GM12878 (cell line): Measurements from ENCODE around the gene R3HDM1. TPM values are rescaled to one million over a fixed set of nuclear protein-coding genes. Genes with fewer than 3 reads are reported as not detected.

Experiments used
- ASH2L ChIP-seq: fragments of 300-600, 200-600 bp; sonication (generic); IDR thresholded peaks from 2 replicates; pipeline ENCODE4 v1.6.1; 2017; ENCODE audit warnings: low read depth, mild to moderate bottlenecking, borderline replicate concordance
- CBFB ChIP-seq: IDR thresholded peaks from 2 replicates; pipeline ENCODE4 v1.6.1; 2016; ENCODE audit warnings: antibody characterized with exemption, low read depth
- CHD2 ChIP-seq: IDR thresholded peaks from 2 replicates; pipeline ENCODE4 v1.6.1; 2011; ENCODE audit warnings: low read depth, low read length, improper control_type of control experiment, borderline replicate concordance
- CREM ChIP-seq: IDR thresholded peaks from 2 replicates; pipeline ENCODE4 v1.6.1; 2014; ENCODE audit warnings: antibody characterized with exemption, low read depth
- DPF2 ChIP-seq: fragments of 450-650 bp; IDR thresholded peaks from 2 replicates; pipeline ENCODE4 v1.6.1; 2017; ENCODE audit warnings: mild to moderate bottlenecking
- EZH2 ChIP-seq: IDR thresholded peaks from 2 replicates; pipeline ENCODE4 v1.6.1; 2012; ENCODE audit warnings: low read depth, mild to moderate bottlenecking, control low read depth, inconsistent platforms, low read length, borderline replicate concordance; ENCODE audit not compliant: control insufficient read depth
- FOXM1 ChIP-seq: IDR thresholded peaks from 2 replicates; pipeline ENCODE4 v1.6.1; 2012; ENCODE audit warnings: low read depth, mild to moderate bottlenecking, inconsistent platforms, low read length, moderate library complexity
- GABPA ChIP-seq: IDR thresholded peaks from 2 replicates; pipeline ENCODE4 v1.6.1; 2014; ENCODE audit warnings: antibody characterized with exemption, low read depth, mild to moderate bottlenecking, inconsistent platforms
- IKZF1 ChIP-seq: fragments of 450-650 bp; conservative IDR thresholded peaks from 2 replicates; pipeline ENCODE4 v1.6.1; 2017; ENCODE audit warnings: antibody characterized with exemption, mild to moderate bottlenecking
- IKZF2 ChIP-seq, 2 experiments: fragments of 450-650 bp; IDR thresholded peaks; 2 replicates each; pipeline ENCODE4 v1.6.1; 2017; ENCODE audit warnings: mild to moderate bottlenecking in 2 of 2, moderate library complexity in 2 of 2
- POLR2AphosphoS2 ChIP-seq: IDR thresholded peaks from 2 replicates; pipeline ENCODE4 v1.6.1; 2011; ENCODE audit warnings: low read depth, mild to moderate bottlenecking, low read length, improper control_type of control experiment, moderate library complexity
- POLR2AphosphoS5 ChIP-seq: IDR thresholded peaks from 2 replicates; pipeline ENCODE4 v1.6.1; 2011; ENCODE audit warnings: mild to moderate bottlenecking, low read length, inconsistent platforms
- RELA ChIP-seq: fragments of 450-650 bp; IDR thresholded peaks from 2 replicates; pipeline ENCODE4 v1.8.0; 2014; ENCODE audit warnings: borderline replicate concordance; ENCODE audit not compliant: partially characterized antibody
- SMARCA5 ChIP-seq: fragments of 450-650 bp; IDR thresholded peaks from 2 replicates; pipeline ENCODE4 v1.6.1; 2017; ENCODE audit warnings: mild to moderate bottlenecking
- STAT1 ChIP-seq: fragments of 450-650 bp; conservative IDR thresholded peaks from 2 replicates; pipeline ENCODE4 v1.6.1; 2014; ENCODE audit warnings: antibody characterized with exemption, mild to moderate bottlenecking
- TCF3 ChIP-seq: IDR thresholded peaks from 2 replicates; pipeline ENCODE4 v1.6.1; 2012; ENCODE audit warnings: low read depth, mild to moderate bottlenecking, low read length, borderline replicate concordance; ENCODE audit not compliant: insufficient read depth
- TCF7 ChIP-seq: IDR thresholded peaks from 2 replicates; pipeline ENCODE4 v1.6.1; 2014; ENCODE audit warnings: antibody characterized with exemption, borderline replicate concordance
- ZNF217 ChIP-seq: fragments of 450-650 bp; IDR thresholded peaks from 2 replicates; pipeline ENCODE4 v1.6.1; 2017; ENCODE audit warnings: antibody characterized with exemption, mild to moderate bottlenecking
- polyA plus RNA-seq, 11 experiments: library from polyadenylated mRNA; depleted of rRNA in 4 of 11; unstranded in 6 of 11; stranded (reverse) in 5 of 11; fragments of >200 nt; fragmentation: Nextera tagmentation in 4 of 11; fragmentation: Illumina TruSeq in 1 of 11; extraction: Ambion mirVana in 4 of 11; extraction: Trizol in 1 of 11; gene quantifications; 1 replicate in 1 of 11; 2 replicates in 10 of 11; pipeline versions ENCODE4 v1.2.1 to v1.2.3, GENCODE V29; 2011 to 2016; ENCODE audit warnings: inconsistent platforms in 2 of 11, missing spikeins in 2 of 11, low read depth in 1 of 11
- total RNA-seq, 4 experiments: library from RNA; depleted of rRNA in 3 of 4; stranded (reverse); fragments of >200 nt in 3 of 4; fragmentation: Illumina TruSeq in 1 of 4; extraction: Trizol in 1 of 4; gene quantifications; 2 replicates each; pipeline versions ENCODE4 v1.2.1 to v1.2.3, GENCODE V29; 2013 to 2021
- TF ChIP-seq, protein P1 (sequence below): fragments of 450-650 bp; IDR thresholded peaks from 2 replicates; pipeline ENCODE4 v1.6.1; 2017; ENCODE audit warnings: low read depth, mild to moderate bottlenecking, moderate library complexity
- TF ChIP-seq, protein P2 (sequence below): fragments of 450-650 bp; IDR thresholded peaks from 2 replicates; pipeline ENCODE4 v1.6.1; 2016; ENCODE audit warnings: mild to moderate bottlenecking, moderate library complexity, borderline replicate concordance
- TF ChIP-seq, protein P3 (sequence below): fragments of 450-650 bp; formaldehyde crosslinking; IDR thresholded peaks from 2 replicates; pipeline ENCODE4 v1.4.0; 2022; ENCODE audit warnings: mild to moderate bottlenecking, moderate library complexity
- TF ChIP-seq, protein P4 (sequence below): IDR thresholded peaks from 2 replicates; pipeline ENCODE4 v1.6.1; 2011; ENCODE audit warnings: low read depth, low read length, improper control_type of control experiment, borderline replicate concordance

Gene R3HDM1
- total and polyA plus RNA-seq, 10 of the 15 experiments (the other 5 are each of a cell fraction or from before 2014, with no cell fraction given), result 16.8 to 89.6 (median 47.7) TPM

DNA sequence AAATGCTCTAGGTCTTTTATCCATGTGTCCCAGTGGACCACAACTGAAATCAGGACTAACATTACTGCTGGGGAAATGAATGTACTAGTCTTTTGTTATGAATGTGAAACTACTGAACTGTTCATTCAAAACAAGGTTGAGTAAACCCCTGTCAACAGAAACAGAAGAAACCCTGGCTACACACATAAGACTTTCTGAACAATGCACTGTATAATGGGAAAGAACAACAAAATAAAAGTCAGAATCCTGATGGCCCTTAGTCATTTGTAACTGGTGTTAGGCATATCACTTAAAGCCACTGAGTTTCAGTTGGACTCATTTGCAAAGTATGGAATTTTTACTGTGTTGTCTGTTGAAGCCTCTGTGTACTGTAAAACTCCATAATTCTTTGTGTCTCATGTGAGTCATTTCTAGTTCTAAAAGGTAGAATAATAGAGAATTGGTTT, 133.4 kb downstream of the R3HDM1 start (continued):
- TF ChIP-seq, protein P1, sequence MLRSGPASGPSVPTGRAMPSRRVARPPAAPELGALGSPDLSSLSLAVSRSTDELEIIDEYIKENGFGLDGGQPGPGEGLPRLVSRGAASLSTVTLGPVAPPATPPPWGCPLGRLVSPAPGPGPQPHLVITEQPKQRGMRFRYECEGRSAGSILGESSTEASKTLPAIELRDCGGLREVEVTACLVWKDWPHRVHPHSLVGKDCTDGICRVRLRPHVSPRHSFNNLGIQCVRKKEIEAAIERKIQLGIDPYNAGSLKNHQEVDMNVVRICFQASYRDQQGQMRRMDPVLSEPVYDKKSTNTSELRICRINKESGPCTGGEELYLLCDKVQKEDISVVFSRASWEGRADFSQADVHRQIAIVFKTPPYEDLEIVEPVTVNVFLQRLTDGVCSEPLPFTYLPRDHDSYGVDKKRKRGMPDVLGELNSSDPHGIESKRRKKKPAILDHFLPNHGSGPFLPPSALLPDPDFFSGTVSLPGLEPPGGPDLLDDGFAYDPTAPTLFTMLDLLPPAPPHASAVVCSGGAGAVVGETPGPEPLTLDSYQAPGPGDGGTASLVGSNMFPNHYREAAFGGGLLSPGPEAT, result peak; percentile 84
- no peak for TF ChIP-seq POLR2AphosphoS5
- peak; percentile 36; the same call in 1 of the 2 replicates for TF ChIP-seq GABPA
- TF ChIP-seq IKZF1, result peak; percentile 87
- no peak for TF ChIP-seq ZNF217
- TF ChIP-seq, protein P2, sequence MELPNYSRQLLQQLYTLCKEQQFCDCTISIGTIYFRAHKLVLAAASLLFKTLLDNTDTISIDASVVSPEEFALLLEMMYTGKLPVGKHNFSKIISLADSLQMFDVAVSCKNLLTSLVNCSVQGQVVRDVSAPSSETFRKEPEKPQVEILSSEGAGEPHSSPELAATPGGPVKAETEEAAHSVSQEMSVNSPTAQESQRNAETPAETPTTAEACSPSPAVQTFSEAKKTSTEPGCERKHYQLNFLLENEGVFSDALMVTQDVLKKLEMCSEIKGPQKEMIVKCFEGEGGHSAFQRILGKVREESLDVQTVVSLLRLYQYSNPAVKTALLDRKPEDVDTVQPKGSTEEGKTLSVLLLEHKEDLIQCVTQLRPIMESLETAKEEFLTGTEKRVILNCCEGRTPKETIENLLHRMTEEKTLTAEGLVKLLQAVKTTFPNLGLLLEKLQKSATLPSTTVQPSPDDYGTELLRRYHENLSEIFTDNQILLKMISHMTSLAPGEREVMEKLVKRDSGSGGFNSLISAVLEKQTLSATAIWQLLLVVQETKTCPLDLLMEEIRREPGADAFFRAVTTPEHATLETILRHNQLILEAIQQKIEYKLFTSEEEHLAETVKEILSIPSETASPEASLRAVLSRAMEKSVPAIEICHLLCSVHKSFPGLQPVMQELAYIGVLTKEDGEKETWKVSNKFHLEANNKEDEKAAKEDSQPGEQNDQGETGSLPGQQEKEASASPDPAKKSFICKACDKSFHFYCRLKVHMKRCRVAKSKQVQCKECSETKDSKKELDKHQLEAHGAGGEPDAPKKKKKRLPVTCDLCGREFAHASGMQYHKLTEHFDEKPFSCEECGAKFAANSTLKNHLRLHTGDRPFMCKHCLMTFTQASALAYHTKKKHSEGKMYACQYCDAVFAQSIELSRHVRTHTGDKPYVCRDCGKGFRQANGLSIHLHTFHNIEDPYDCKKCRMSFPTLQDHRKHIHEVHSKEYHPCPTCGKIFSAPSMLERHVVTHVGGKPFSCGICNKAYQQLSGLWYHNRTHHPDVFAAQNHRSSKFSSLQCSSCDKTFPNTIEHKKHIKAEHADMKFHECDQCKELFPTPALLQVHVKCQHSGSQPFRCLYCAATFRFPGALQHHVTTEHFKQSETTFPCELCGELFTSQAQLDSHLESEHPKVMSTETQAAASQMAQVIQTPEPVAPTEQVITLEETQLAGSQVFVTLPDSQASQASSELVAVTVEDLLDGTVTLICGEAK, result no peak
- TF ChIP-seq, protein P3, sequence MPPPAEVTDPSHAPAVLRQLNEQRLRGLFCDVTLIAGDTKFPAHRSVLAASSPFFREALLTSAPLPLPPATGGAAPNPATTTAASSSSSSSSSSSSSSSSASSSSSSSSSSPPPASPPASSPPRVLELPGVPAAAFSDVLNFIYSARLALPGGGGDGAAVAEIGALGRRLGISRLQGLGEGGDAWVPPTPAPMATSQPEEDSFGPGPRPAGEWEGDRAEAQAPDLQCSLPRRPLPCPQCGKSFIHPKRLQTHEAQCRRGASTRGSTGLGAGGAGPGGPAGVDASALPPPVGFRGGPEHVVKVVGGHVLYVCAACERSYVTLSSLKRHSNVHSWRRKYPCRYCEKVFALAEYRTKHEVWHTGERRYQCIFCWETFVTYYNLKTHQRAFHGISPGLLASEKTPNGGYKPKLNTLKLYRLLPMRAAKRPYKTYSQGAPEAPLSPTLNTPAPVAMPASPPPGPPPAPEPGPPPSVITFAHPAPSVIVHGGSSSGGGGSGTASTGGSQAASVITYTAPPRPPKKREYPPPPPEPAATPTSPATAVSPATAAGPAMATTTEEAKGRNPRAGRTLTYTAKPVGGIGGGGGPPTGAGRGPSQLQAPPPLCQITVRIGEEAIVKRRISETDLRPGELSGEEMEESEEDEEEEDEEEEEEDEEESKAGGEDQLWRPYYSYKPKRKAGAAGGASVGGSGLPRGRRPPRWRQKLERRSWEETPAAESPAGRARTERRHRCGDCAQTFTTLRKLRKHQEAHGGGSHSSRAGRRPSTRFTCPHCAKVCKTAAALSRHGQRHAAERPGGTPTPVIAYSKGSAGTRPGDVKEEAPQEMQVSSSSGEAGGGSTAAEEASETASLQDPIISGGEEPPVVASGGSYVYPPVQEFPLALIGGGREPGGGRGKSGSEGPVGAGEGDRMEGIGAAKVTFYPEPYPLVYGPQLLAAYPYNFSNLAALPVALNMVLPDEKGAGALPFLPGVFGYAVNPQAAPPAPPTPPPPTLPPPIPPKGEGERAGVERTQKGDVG (CRISPR knock-in tag), result no peak
- TF ChIP-seq DPF2, result peak; percentile 64; the same call in 1 of the 2 replicates
- TF ChIP-seq CHD2, result no peak
- peak; percentile 98 to 99 for TF ChIP-seq IKZF2 (IDR thresholded peaks at IDR 0.05)
- no peak for TF ChIP-seq RELA
- no peak for TF ChIP-seq STAT1
- TF ChIP-seq SMARCA5, result no peak
- TF ChIP-seq TCF7, result peak; percentile 38; the same call in 1 of the 2 replicates
- TF ChIP-seq TCF3, result 0 out of 2 replicates have a peak, but pooled peaks have one; percentile 36
- peak; percentile 88; the same call in 1 of the 2 replicates for TF ChIP-seq FOXM1
- TF ChIP-seq, protein P4, sequence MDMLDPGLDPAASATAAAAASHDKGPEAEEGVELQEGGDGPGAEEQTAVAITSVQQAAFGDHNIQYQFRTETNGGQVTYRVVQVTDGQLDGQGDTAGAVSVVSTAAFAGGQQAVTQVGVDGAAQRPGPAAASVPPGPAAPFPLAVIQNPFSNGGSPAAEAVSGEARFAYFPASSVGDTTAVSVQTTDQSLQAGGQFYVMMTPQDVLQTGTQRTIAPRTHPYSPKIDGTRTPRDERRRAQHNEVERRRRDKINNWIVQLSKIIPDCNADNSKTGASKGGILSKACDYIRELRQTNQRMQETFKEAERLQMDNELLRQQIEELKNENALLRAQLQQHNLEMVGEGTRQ, result no peak
- no peak for TF ChIP-seq POLR2AphosphoS2
- TF ChIP-seq CREM, result peak; percentile 67
- no peak for TF ChIP-seq EZH2
- no peak for TF ChIP-seq ASH2L
- TF ChIP-seq CBFB, result peak; percentile 35; the same call in 1 of the 2 replicates
